ENCODE measurements around the gene TBCD.

TBCD gene

DNA sequence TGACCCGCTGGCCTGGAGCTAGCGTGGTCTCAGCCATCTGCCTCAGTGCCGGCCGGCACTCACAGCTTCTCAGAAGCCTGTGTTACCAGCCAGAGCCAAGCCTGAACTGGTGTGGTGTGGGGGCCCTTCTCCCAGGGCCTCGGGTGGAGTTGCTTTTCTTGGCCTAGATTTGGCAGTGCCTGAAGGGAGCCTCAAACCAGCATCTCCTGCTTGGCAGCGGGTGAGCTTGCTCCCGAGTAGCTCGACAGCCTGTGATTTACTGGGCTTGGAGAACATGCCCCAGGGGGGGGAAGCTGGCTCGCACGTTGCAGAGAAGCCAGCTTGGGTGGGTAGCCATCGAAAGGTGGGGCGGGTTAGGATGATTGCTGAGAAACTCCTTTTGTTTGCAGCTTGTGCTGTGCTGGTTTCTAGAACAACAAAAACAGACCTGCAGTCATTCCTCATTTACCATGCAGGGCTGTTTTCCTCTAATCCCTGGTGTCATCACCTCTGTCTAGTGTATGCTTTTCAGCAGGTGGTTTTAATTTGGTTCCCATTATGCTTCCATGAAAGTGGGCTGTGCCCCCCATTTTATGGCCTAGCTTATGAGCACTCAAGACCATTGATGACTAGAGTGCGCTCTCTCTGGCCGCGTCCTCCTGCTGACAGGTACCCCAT lies 42.2 kb downstream of the TBCD start:
- DNase-seq: no peak

DNA sequence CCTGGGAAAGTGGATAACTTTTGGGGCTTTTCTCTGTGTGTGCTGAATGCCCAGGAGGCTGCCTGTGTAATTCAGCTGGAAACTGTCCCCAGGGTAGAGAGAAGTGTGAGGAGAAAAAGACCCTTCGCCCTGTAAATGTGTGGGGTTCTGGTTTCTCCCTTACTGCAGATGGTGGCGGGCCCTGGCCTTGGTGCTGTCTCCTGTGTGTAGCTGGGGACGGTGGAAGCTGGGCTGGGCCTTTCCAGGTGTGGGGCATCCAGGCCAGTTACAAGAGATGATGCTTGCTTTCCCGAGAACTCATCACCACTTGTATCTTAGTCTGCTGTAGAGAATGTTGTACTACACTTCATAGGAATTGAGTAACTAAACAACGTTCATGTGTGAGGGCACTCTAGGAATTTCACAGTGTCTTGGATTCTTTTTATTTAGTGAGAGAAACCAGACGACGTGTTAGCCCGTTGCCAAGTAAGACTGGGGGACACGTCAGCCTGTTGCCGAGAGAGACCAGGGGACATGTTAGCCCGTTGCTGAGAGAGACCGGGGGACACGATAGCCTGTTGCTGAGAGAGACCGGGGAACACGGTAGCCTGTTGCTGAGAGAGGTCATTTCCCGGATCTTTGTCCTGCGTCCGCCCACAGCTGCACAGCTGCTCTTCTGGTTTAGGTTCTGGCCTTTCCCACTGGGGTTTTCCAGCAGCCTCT lies 43.1 kb downstream of the TBCD start:
- no peak for DNase-seq

DNA sequence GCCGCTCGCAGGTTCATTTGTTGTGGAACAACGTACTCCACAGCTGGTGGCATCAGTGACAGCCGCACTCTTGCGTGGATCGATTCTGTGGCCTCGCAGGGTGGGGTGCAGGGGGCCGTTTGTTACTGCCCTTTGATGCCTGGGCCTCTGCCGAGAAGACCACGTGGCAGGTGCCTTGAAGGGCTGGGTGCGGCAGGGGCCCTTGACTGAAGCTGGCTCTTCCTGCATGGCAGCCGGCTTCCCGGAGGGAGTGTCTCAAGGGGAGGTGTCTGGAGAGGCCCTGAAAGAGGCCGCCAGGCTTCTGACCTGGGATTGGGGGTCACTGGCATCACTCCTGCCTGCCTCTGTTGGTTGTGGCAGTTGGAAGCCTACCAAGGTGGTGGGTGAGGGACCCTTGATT lies 43.8 kb downstream of the TBCD start:
- DNase-seq: no peak

DNA sequence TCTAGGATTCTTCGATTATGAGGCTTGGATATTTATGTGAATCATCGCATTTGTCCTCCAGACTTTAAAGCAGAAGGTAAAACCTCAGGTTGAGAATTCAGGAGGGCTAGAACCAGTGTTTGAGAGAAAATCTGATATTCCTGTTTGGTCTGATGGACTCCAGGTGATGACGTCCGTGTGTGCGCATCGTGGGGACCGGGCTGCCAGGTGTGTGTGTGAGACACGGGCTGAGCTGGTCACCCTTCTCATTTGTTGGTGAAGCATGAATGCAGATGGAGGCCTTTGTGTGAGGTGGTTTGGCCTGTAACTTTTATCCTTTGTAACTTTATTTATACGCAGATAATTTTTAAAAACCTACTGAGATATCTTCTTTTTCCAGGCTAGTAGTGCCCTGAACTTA lies 45.2 kb downstream of the TBCD start:
- no peak for DNase-seq

DNA sequence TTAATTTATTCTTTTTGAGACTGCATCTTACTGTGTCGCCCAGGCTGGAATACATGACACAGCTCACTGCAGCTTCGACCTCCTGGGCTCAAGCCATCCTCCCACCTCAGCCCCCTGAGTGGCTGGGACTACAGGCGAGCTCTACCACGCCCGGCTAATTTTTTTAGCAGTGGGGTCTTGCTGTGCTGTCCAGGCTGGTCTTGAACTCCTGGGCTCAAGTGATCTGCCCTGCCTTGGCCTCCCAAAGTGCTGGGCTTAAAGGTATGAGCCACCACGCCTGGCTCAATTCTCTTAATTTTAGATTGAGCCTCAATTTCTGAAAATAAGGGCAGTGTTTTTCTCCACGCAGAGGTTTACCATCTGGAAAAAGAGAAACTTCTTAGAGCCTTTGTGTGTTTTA lies 46.9 kb downstream of the TBCD start:
- no peak for DNase-seq

DNA sequence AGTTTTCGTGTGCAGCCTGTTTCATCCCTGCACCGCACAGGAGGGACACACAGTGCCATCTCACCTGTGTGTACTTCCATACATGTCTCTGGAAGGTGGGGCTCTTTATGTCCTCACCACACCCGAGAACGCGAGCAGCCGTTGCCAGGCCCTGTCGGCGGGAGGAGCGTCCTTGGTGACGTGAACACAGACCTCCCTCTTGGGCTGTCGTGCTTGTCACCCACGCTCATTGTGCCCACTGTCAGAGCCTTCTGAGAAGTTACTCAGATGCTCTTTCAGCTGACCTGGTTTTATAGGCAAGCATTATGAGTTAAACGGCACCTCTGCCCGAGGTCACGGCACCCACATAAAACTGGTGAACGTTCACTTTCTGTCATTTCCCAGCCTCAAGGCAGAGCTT lies 47.7 kb downstream of the TBCD start:
- no peak for DNase-seq

DNA sequence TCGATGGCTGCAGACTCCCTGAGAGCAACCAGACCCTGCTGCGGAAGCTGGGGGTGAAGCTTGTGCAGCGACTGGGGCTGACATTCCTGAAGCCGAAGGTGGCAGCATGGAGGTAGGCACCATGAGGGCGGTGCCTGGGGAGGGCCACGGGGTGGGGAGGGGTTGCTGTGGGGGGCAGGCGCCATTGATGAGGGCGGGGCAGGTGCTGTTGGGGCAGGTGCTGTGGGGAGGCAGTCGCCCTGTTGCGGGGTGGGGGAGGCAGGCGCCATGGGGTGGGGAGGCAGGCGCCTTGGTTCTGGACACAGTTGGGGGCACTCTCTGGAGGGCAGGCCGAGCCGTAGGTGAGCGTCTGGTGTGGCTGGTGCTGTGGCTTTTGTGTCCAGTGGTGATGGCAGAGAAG lies 49.0 kb downstream of the TBCD start:
- DNase-seq: no peak

DNA sequence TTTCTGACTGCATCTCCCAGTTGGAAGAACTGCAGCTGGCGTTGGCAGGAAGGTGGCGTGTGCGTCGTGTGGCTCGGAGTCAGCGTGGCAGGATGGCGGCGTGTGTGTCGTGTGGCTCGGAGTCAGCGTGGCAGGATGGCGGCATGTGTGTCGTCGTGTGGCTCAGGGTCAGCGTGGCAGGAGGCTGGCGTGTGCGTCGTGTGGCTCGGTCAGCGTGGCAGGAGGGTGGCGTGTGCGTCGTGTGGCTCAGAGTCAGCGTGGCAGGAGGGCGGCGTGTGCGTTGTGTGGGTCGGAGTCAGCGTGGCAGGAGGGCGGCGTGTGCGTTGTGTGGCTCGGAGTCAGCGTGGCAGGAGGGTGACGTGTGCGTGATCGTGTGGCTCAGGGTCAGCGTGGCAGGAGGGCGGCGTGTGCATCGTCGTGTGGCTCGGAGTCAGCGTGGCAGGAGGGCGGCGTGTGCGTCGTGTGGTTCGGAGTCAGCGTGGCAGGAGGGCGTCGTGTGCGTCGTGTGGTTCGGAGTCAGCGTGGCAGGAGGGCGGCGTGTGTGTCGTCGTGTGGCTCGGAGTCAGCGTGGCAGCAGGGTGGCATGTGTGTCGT lies 49.6 kb downstream of the TBCD start:
- no peak for DNase-seq

DNA sequence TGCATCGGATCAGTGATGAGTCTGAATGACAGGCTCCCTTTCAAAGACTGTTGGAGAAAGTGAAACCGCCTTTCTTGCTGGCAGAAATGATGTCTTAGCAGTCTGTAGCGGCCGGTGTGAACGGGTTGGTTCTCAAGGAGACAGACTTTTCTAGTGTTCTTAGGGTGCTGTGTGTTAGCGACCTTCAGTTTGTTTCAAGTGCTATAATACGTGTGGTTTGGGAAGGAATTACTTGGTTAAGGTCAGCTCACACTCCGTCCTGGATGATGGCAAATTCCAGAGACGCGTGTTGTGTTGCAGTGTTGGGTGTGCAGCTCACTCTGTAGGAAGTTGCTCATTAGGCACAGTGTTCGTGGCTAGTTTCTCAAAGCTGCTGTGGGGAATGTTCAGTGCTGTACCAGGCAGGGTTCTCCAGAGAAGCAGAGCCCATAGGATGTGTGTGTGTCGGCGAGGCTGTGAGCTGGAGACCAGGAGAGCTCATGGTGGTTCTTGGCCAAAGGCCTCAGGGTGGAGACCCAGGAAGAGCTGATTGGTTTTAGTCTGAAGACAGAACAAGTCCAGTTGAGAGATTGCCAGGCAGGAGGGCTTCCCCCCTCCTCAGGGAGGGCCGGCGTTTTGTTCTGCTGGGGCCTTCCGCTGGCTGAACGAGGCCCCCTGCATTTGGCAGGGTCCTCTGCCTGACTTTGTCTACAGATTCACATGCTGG lies 50.4 kb downstream of the TBCD start:
- DNase-seq: no peak

DNA sequence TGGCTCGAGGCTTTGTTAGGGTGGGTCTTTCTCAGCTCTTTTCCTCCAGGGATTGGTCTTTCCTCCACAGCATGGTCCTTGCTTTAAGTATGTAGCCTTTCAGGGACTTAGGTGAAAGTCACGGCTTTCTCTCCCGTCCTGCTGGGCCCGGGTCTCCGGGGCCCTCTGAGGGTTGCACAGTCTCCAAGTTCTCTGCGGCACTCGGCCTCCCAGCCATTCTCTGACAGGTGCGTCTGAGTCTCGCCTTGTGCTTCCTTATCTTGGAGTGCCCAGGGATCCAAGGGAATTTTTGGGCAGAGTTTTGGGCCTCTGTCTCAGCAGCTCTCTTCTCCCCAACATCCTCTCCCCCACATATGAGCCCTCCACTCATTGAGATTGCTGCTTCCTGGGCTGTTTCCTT lies 51.3 kb downstream of the TBCD start:
- DNase-seq: no peak

DNA sequence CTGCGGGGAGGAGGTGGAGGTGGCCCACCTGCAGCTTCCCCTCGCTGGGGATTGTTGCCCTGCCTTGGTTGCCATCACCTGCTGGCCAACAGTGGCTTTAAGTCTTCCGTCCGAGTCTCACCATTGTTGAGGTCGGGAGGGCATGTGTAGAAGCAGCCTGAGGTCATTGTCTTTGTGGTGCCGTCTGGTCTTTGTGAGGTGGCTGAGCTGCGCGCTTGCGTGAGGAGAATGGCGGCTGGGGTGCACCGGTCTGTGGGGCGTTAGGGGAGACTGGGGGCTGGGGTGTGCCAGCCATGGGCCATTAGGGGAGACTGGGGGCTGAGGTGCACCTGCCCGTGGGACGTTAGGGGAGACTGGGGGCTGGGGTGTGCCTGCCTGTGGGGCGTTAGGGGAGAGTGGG lies 51.7 kb downstream of the TBCD start:
- no peak for DNase-seq

DNA sequence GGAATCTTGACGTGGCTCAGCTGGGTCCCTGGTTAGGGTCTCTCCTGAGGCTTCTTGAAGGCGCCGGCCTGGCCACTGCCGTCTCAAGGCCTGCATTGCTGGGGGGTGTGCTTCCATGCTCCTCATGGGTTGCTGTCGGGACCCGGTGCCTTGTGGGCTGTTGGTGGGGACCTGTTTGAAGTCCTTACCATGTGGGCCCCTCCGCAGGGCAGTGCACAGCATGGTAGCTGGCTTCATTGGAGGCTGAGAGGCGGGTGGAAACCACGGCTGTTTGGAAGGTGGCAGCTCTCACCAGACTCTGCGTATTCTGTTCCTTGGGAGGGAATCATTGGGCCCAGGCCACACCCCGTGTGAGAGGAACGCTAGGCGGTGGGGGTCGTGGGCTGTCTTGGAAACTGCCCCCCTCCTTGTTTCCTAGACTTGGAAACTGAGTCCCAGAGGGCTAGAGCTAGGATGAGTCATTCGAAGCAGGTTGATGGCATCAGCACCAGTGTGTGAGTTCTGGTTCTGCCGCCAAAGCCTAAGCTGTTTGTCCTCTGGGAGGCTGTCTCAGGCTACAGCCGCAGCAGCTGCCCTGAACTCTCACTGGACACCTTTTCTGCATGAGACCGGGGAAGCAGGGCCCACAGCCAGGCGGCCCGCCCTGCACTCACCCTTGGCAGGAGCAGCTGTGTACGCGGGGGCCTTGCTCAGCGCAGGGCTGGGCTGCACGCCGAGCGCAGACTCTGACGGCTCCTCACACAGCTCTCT lies 52.8 kb downstream of the TBCD start:
- no peak for DNase-seq

DNA sequence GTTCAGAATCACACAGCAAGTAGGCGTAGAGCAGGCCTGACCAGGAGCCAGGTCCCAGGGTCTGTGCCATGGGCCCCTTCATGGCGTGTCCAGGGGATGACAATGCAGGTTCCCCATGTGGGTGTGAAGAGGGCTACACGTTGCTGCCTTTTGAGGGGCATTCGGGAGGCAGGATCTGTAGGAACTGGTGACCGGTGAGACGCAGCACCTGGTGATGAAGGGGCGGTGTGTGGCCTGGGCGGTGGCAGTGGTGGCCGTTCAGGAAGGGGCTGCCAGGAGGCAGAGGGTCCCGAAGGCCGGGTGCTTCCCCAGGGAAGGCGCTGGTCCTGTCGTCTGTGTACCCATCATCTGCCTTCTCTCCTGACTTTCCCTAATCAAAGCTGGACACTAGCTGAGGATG lies 53.4 kb downstream of the TBCD start:
- no peak for DNase-seq

DNA sequence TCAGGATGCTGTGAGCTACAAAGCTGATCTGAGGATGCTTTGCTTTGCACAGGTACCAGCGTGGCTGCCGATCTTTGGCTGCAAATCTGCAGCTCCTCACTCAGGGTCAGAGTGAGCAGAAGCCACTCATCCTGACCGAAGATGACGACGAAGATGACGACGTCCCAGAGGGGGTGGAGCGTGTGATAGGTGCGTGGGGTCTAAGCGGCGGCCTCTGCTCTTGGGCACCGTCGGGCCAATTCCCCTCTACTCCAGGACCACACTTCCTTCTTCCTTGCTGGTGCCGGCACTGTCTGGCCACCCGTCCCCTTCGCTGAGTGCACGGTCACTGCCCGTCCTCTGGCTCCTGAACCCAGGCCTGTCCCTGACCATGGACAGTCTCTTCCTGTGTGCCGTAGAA lies 54.0 kb downstream of the TBCD start:
- DNase-seq: no peak

DNA sequence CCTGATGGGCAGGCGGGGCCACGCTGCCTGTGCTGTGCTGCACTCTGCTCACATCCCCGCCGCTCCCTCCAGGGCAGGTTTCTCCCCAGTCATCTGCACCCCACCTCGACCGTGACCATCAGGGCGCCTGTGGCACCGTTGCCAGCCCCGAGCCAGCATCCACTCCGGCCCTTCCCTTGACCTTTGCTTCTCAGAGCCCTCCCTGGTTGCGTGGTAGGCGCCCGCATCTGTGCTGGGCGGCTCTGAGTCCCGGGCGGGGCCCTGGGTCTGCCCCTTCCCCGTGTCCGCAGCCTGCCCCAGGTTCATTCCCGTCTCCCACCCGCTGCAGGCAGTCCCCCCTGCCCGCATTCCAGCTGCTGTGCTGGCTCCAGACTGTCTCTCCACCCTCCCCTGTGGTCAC lies 54.8 kb downstream of the TBCD start:
- DNase-seq: no peak

DNA sequence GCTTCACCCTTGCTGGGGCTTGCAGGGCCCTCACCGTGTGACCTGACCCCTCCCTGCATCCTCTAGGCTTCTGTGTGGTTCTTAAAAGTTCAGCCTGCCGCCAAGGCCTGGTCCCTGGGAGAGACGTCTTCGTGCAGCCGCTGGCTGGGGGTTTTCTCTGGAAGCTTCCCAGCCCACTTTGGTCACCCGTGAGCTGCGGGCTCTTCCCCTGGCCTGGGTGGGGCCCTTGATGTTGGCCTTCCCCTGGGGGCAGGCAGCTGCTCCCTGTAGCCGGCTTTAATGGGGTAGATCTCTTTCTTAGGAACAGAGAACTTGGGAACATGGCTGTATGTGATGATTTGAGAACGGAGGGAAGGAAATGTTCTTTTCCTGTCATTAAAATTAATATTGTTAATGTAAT lies 55.2 kb downstream of the TBCD start:
- DNase-seq: no peak

DNA sequence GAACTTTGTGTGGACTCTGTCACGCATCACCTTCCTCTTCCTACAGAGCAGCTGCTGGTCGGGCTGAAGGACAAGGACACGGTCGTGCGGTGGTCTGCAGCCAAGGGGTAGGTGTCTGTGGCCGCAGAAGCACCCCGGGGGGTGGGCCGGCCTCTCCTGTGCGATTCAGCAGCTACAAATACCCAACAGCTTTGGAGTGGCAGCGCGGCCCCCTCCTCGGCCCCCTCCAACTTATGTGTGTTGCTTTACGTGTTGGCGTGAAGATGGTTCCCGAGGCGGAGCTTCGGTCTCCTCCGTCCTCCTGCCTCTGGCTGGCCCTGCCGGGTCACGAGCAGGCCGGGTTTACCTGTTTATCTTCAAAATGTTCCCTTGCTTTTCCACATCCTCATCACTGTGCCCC lies 55.7 kb downstream of the TBCD start:
- no peak for DNase-seq

DNA sequence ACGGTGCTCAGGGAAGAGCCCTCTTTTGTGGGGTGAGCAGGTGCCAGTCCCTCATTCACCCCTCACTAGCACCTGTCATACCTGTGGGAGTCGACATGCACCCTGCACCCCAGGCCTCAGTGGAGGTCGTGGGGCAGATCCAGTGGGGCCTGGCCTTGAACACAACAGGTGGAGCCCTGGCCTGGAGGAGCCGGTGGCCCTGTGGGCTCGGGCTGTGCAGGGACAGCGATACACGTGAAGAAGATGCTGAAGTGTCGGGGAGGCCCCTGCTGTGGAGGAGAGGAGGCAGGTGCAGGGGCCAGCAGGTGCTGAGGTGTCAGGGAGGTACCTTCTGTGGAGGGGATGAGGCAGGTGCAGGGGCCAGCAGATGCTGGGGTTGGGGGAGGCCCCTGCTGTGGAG lies 56.1 kb downstream of the TBCD start:
- DNase-seq: no peak

DNA sequence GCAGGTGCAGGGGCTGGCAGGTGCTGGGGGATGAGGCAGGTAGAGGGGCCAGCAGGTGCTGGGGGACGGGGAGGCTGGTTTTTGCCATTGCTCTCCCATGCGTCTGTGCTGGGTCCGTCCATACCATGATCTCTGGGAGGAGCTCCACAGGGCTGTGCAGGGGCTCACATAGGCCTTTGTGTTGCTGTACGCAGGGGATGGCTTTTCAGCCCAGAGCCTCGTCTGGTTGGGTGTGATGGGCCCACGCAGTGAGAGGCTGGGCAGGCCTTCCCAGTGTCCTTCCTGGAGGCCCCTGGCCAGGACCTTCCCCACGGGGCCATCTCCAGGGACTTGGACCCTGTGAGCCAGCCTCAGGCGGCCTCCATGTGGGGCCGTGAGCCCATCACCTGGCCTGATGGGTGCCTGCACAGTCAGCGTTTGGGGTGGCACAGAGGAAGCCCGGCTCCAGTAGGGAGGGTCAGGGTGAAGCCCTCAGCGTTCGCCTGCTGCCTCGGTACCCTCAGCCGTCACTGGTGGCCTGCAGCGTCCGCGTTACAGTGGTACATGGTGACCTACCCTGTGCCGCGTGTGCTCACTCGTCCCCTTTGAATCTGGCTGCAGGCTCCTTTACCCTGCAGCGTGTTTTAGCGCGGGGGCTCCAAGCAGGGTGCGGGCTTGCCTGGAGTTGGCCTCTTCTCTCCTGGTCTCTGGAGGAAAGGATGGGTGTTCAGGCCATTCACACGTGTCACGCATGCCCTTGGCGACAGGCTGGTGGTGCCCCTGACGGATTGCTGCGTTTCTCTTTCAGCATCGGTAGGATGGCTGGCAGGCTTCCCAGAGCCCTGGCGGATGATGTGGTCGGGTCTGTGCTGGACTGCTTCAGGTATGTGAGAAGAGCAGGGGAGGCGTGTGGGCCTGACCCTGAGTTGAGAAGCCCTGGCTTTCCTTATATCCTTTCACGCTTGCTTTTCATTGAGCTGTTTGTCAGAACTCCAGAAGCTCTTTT lies 57.3 kb downstream of the TBCD start:
- no peak for DNase-seq

DNA sequence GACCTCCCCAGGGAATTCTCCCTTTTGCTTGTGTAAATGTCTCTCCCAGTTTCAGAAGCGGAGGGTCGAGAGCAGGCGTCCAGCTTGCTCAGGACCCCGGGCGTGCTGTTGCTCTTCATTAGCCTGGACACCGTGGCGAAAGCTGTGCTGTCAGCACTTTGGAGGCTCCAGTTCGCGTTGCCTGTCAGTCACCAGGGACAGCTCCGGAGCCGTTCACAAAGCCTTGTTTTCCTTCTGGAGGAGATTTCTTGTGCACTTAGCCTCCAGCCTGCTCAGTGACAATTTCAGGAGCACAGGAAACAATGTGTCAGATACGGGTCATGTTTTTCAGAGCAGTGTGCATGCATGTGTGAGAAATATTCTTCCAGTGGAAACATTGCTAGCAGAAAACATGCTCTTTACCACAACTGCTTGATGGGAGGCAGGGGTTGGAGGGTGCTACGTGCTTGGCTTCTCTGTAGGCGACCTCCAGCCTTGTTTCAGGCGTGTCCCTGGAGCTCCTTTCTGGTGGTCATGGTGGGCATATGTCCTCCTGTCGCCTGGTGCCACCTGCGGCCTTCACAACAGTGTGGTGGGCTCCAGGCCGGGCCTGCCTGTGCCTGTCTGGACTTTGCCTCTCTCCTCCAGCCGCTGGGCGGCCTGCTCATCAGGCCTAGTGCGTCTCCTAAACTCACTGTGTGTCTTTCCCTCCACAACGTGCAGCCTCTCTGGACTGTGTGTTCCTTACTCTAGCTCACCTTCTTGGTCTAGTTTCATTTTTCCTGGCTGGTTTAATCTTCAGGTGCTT lies 59.0 kb downstream of the TBCD start:
- no peak for DNase-seq

DNA sequence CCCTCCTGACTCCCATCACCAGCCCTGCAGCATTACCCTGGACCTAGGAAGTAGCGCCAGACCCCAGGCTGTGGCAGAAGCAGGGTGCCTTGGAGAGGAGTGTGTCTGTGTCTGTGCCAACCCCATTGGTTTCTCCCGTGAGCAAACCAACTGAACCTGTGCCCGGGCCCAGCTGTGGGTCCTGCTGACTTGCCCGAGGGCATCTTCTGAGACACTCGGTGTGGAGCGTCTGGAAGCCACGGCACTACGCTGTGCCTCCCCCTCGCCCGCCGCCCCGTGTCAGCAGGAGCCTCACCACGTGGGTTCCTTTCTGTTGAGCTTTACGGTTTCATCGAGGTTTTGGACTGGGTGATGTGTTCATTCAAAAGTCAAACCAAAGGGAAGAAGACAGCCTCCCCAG lies 60.2 kb downstream of the TBCD start:
- DNase-seq: no peak

Measured in islet precursor cell (in vitro differentiated cells).